Motor neuron (in vitro differentiated cells): ENCODE results near the gene TFAP2A. TPM values are rescaled to one million over a fixed set of nuclear protein-coding genes. Genes with fewer than 3 reads are reported as not detected.

Experiments
- ATAC-seq, 8 experiments: fragments of 200-7000 bp; cut with Tn5 transposase; replicated peaks in 6 of 8; 2 replicates each; pipeline ENCODE4 v1.8.0; 2021; ENCODE audit warnings: mild to moderate bottlenecking in 8 of 8, moderate library complexity in 8 of 8
- H3K27ac ChIP-seq, 2 donors: fragments of 250-450 bp; sonication (Bioruptor Pico); 2 replicates each; pipeline ENCODE4 v1.9.0; 2021; ENCODE audit warnings: antibody characterized with exemption in 2 of 2, mild to moderate bottlenecking in 2 of 2, moderate library complexity in 1 of 2
- H3K4me1 ChIP-seq, 2 donors: fragments of 250-450 bp; sonication (Bioruptor Pico); replicated peaks in 1 of 2; 2 replicates each; pipeline ENCODE4 v1.6.1; 2021; ENCODE audit warnings: antibody characterized with exemption in 2 of 2, mild to moderate bottlenecking in 2 of 2, moderate library complexity in 1 of 2
- H3K4me3 ChIP-seq, 5 donors: fragments of 250-450 bp; sonication (Bioruptor Pico); 2 replicates each; pipeline ENCODE4 v1.9.0; 2021; ENCODE audit warnings: antibody characterized with exemption in 5 of 5, mild to moderate bottlenecking in 5 of 5, moderate library complexity in 4 of 5
- WGBS, 10 experiments: fragments of 450-650 bp; shearing (Covaris generic); methylation state at CpG; one replicate each; pipeline ENCODE4 v1.0.0; 2022; 5-methylcytosine and 5-hydroxymethylcytosine counted together
- in situ Hi-C, 9 experiments: fragments of 400-800 bp; cut with MboI; loops; one replicate each; pipeline ENCODE4 v1.15.0; 2021; ENCODE audit warnings: low sequenced_read_pairs in 9 of 9, low pct_unique_long_range_greater_than_20kb in 2 of 9; ENCODE audit not compliant: unreplicated experiment in 9 of 9
- total RNA-seq, 8 experiments: library from RNA; unstranded; fragments of 300-600 nt; gene quantifications; 2 replicates each; pipeline versions ENCODE4 v1.2.3 to v1.2.4, GENCODE V29; 2022

The TFAP2A gene
- 1 to 10 TPM in 4 of 8 experiments, under 1 TPM in 4; 0.05 to 7.9 (median 1.3) TPM for total RNA-seq

- Histone ChIP-seq H3K4me1 (peaks cover 19 to 43% of the 10 kb centered on the region in 2 donors), H3K4me3 (peak within 1 kb of the TSS in 2 of 5 donors; percentile 4 to 15)
- peak in 5 of 8 experiments; percentile 5 to 25 (median 14) for ATAC-seq
Observed at GRCh38 chr6:10414756-10415616, at the start of gene TFAP2A. TFAP2A (minus strand) TSS chr6:10415074; CDS start chr6:10414991, 83 bp downstream.

DNA sequence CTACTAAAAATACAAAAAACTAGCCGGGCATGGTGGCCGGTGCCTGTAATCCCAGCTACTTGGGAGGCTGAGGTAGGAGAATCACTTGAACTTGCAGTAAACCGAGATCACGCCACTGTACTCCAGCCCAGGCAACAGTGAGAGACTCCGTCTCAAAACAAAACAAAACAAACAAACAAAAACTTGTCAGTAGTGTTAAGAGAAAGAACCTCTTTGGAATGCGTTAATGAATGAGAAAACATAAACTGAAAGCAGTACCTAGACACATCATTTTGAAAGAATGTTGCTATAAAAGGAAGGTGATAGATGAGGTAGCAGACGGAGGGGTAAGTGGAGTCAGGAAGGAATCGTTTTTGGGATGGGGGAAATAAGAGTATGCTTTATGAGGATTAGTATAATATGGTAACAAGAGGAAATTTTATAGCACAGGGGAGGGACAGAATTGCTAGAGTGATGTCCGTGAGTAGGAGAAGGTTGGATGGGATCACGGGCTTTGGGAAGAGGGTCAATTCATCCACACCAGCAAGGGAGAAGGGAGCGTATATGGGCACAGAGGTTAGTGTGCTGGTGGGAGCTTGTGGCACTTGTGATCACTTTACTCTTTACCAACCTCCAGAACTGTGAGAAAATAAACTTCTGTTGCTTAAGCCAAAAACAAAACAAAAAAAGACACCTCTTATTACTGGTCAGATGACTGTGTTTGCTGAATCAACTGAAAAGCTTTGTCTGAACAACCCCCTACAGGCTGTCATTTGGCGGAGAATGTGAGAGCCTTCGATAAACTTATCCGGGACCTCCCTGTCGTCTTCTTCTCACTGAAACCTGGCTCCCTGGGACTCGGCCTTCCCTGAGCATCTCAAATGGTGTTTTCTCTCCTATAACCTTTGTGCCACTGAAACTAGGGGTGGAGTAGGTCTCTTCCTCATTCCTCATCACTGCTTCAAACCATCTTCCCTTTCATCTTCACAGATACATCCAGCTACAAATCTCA, 48.9 kb upstream of the TFAP2A start:
- in situ Hi-C loops, result no loop called here
- no peak overlapping the region for H3K4me3 ChIP-seq
- H3K4me1 ChIP-seq, result no peaks in the 10 kb centered on the region
- H3K27ac ChIP-seq, result no peak overlapping the region
- no peak for ATAC-seq
- 30 to 88% (median 71%) methylated on average over 3 to 16 of the region's 16 CpGs for WGBS, 10 experiments

More at GRCh38 chr6:10414756-10415616, at the start of gene TFAP2A:
- in situ Hi-C loops, result loop anchor here in 4 of 9 experiments (25.0 kb wide), 4 partner anchors 878 to 1428 kb away; no protein-coding TSS in a partner anchor
- H3K27ac ChIP-seq, result no peak within 1 kb of the TSS
- 0 to 12% (median 2%) methylated on average over 1 to 22 of the region's 58 CpGs; no CpG with 5 or more reads in 2 of the 10 experiments for WGBS, 10 experiments

GRCh38 chr6:10463040-10463439, 48.2 kb upstream of the TFAP2A start:
- H3K4me1 ChIP-seq, result no peaks in the 10 kb centered on the region
- in situ Hi-C loops, result no loop called here
- H3K4me3 ChIP-seq, result no peak overlapping the region
- ATAC-seq, result no peak
- H3K27ac ChIP-seq, result no peak overlapping the region
- WGBS, 10 experiments, result 44 to 93% (median 82%) methylated on average over 1 to 12 of the region's 12 CpGs

DNA sequence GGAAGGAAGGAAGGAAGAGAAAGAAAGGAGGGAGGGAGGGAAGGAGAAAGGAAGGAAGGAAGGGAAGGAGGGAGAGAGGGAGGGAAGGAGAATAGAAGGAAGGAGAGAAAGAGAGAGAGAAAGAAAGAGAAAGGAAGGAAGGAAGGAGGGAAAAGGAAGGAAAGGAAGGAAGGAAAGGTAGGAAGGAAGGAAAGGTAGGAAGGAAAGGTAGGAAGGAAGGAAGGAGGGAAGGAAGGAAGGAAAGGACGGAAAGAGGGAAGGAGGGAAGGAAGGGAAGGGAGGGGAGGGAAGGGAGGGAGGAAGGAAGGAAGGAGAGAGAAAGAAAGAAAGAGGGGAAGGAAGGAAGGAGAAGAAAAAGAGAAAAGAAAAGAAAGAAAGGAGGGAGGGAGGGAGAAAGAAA, 47.0 kb upstream of the TFAP2A start:
- Histone ChIP-seq H3K27ac (no peak overlapping the region), H3K4me1 (no peaks in the 10 kb centered on the region), H3K4me3 (no peak overlapping the region)
- ATAC-seq, result no peak
- WGBS, 10 experiments, result 20 to 64% (median 35%) methylated on average over 1 of the region's 1 CpG; no CpG with 5 or more reads in 6 of the 10 experiments
- in situ Hi-C loops, result no loop called here

DNA sequence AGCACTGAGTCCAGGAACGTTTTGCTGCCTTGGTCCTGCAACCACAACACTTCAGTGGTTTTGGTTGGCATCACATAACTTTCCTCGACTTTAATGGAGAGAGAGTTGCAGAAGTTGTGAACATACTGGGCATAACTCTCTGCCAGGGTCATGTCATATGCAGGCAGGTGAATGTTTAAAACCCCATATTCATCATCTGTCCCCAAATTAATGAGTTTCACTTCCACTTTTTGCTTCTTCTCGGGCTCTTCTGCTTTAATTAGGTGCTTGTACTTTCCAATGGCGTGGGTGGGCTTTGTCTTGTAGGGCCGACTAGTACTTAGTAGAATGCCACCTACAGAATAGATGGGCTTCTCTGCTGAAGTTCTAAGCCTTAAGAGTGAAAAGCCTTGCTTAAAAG, 45.2 kb upstream of the TFAP2A start:
- Histone ChIP-seq H3K4me1 (no peaks in the 10 kb centered on the region), H3K27ac (no peak overlapping the region), H3K4me3 (no peak overlapping the region)
- ATAC-seq, result no peak
- in situ Hi-C loops, result no loop called here
- 14 to 80% (median 35%) methylated on average over 1 to 5 of the region's 5 CpGs; no CpG with 5 or more reads in 3 of the 10 experiments for WGBS, 10 experiments

DNA sequence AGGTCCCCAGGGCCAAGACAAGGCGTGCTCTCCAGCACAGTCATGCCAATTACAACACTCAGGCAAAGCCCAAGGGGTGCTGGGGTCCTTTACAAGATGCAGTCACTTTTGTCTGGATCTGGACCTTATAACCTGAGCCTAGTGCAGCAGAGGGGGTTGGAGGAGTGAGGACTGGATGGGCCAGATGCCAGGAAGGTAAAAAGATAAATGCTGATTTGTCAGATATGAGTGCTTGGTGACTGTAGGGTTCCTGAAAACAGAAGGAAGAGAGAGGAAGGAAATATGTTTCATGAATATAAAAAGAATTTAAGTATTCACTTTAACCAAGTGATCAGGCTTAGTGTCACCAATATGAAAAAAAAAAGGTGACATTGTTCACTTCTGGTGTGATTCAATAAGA, 43.4 kb upstream of the TFAP2A start:
- H3K4me3 ChIP-seq, result no peak overlapping the region
- no peak overlapping the region for H3K27ac ChIP-seq
- in situ Hi-C loops, result no loop called here
- ATAC-seq, result no peak
- 20 to 80% (median 78%) methylated on average over 1 of the region's 1 CpG; no CpG with 5 or more reads in 7 of the 10 experiments for WGBS, 10 experiments
- H3K4me1 ChIP-seq, result no peaks in the 10 kb centered on the region

DNA sequence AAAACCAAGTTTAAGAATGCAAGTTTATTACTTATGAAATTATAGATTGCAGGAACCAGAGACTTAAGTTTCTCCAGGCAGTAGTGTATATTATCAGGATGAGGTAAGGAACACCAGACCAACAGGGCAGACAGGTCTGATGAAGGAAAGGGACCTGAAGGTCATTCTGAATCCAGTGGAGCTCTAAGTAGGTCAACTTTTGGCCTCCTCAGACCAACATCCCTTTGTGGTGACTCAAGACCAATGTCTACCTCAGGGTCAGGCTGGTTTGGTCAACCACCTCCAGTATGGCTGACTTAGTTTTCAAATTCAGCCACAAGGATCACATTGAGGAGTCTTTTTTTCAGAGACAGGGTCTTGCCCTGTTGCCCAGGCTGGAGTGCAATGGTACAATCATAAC, 38.7 kb upstream of the TFAP2A start:
- in situ Hi-C loops, result no loop called here
- no peak for ATAC-seq
- H3K4me3 ChIP-seq, result no peak overlapping the region

GRCh38 chr6:10451828-10452509, 37.1 kb upstream of the TFAP2A start:
- peak in 3 of 8 experiments; percentile 58 to 85 (median 69) for ATAC-seq

More for the DNA sequence above, 38.7 kb upstream of the TFAP2A start:
- Histone ChIP-seq H3K4me1 (no peaks in the 10 kb centered on the region), H3K27ac (no peak overlapping the region)

GRCh38 chr6:10451394-10451793, 36.5 kb upstream of the TFAP2A start:
- ATAC-seq, result no peak
- Histone ChIP-seq H3K4me1 (no peaks in the 10 kb centered on the region), H3K4me3 (no peak overlapping the region), H3K27ac (no peak overlapping the region)
- in situ Hi-C loops, result no loop called here
- 29 to 67% (median 59%) methylated on average over 3 to 5 of the region's 6 CpGs; no CpG with 5 or more reads in 5 of the 10 experiments for WGBS, 10 experiments

More at GRCh38 chr6:10451828-10452509, 37.1 kb upstream of the TFAP2A start:
- 48 to 100% (median 82%) methylated on average over 1 to 4 of the region's 11 CpGs; no CpG with 5 or more reads in 1 of the 10 experiments for WGBS, 10 experiments
- Histone ChIP-seq H3K27ac (no peak overlapping the region), H3K4me3 (no peak overlapping the region), H3K4me1 (no peaks in the 10 kb centered on the region)
- in situ Hi-C loops, result no loop called here

- Histone ChIP-seq H3K4me3 (no peak overlapping the region), H3K27ac (no peak overlapping the region), H3K4me1 (no peaks in the 10 kb centered on the region)
- 41 to 100% (median 83%) methylated on average over 1 to 5 of the region's 5 CpGs; no CpG with 5 or more reads in 1 of the 10 experiments for WGBS, 10 experiments
- in situ Hi-C loops, result loop anchor here in 3 of 9 experiments (25.0 kb wide), 3 partner anchors 1462 to 1937 kb away; no protein-coding TSS in a partner anchor
- ATAC-seq, result peak in 1 of 8 experiments; percentile 36
Observed at GRCh38 chr6:10449751-10450150, 34.9 kb upstream of the TFAP2A start.

GRCh38 chr6:10448096-10448495, 33.2 kb upstream of the TFAP2A start:
- Histone ChIP-seq H3K4me3 (no peak overlapping the region), H3K4me1 (no peaks in the 10 kb centered on the region), H3K27ac (no peak overlapping the region)
- in situ Hi-C loops, result loop anchor here in 3 of 9 experiments (25.0 kb wide), 3 partner anchors 1461 to 1936 kb away; no protein-coding TSS in a partner anchor
- whole genome bisulfite sequencing, 10 experiments, result 11 to 57% (median 40%) methylated on average over 1 of the region's 1 CpG; no CpG with 5 or more reads in 5 of the 10 experiments
- ATAC-seq, result peak in 2 of 8 experiments; percentile 17 to 71

GRCh38 chr6:10446548-10446947, 31.7 kb upstream of the TFAP2A start:
- 17 to 100% (median 72%) methylated on average over 1 of the region's 1 CpG; no CpG with 5 or more reads in 6 of the 10 experiments for WGBS, 10 experiments
- no peak for ATAC-seq
- no peak overlapping the region for H3K4me3 ChIP-seq
- no peak overlapping the region for H3K27ac ChIP-seq
- no peaks in the 10 kb centered on the region for H3K4me1 ChIP-seq
- in situ Hi-C loops, result loop anchor here in 3 of 9 experiments (25.0 kb wide), 3 partner anchors 1459 to 1934 kb away; no protein-coding TSS in a partner anchor
